Measurements from ENCODE around the gene CLEC4G.
A peak's percentile ranks its signal among the peaks of the same experiment; 100 is the strongest.

The CLEC4G gene

GRCh38 chr19:7691497-7691896, 40.4 kb downstream of the CLEC4G start:
- no peak for DNase-seq

- DNase-seq = no peak
Observed at GRCh38 chr19:7690779-7691258, 41.1 kb downstream of the CLEC4G start.

GRCh38 chr19:7689165-7689564, 42.7 kb downstream of the CLEC4G start:
- no peak for DNase-seq

GRCh38 chr19:7687177-7687576, 44.7 kb downstream of the CLEC4G start:
- DNase-seq = no peak

GRCh38 chr19:7685546-7686445, 46.1 kb downstream of the CLEC4G start:
- DNase-seq = no peak

- DNase-seq = no peak
Observed at GRCh38 chr19:7682175-7682855, 49.6 kb downstream of the CLEC4G start.

GRCh38 chr19:7681340-7682174, 50.4 kb downstream of the CLEC4G start:
- DNase-seq = peak in 1 of 2 experiments; percentile 27

- DNase-seq = peak in 1 of 2 experiments; percentile 7
Observed at GRCh38 chr19:7680606-7681339, 51.1 kb downstream of the CLEC4G start, which contains the start of gene TRAPPC5. Gene TRAPPC5 (plus strand): TSS chr19:7680833. CDS start chr19:7682254, 1,421 bp downstream.

GRCh38 chr19:7679771-7680605, 51.9 kb downstream of the CLEC4G start:
- no peak for DNase-seq

- peak in 1 of 2 experiments; percentile 27 for DNase-seq
Observed at GRCh38 chr19:7678971-7679751, 52.7 kb downstream of the CLEC4G start.
